Activated B cell treated with CpG ODN at 0.5 μM for 24 hours (primary cell): ENCODE data around the gene CEBPB. TPM values are rescaled to one million over a fixed set of nuclear protein-coding genes. Genes with fewer than 3 reads are reported as not detected.

Experiments used
- ATAC-seq: fragments of 200-7000 bp; cut with Tn5 transposase; one replicate; pipeline ENCODE4 v1.10.0; 2021; ENCODE audit warnings: low read depth, mild to moderate bottlenecking, moderate library complexity
- CTCF ChIA-PET: fragments of 350-600 bp; sonication (Branson Sonifier 250); formaldehyde crosslinking; loops from one replicate; lab custom pipeline; 2021; ENCODE audit warnings: antibody characterized with exemption; lab: Charles Lee
- POLR2A ChIA-PET: fragments of 350-600 bp; sonication (Branson Sonifier 250); formaldehyde crosslinking; loops from one replicate; lab custom pipeline; 2021; ENCODE audit warnings: antibody characterized with exemption; lab: Charles Lee
- DNase-seq: peaks from one replicate; pipeline ENCODE4 v3.0.0; 2022
- H3K27ac Mint-ChIP-seq: one replicate; pipeline ENCODE4 v1.8.0; 2020; ENCODE audit warnings: mixed read lengths
- H3K27me3 Mint-ChIP-seq: one replicate; pipeline ENCODE4 v1.8.0; 2021; ENCODE audit warnings: mixed read lengths
- H3K36me3 Mint-ChIP-seq: one replicate; pipeline ENCODE4 v1.8.0; 2021; ENCODE audit warnings: low read depth, mixed read lengths
- H3K4me1 Mint-ChIP-seq: one replicate; pipeline ENCODE4 v1.8.0; 2021; ENCODE audit warnings: mixed read lengths
- H3K4me3 Mint-ChIP-seq: one replicate; pipeline ENCODE4 v1.8.0; 2020; ENCODE audit warnings: mild to moderate bottlenecking, mixed read lengths
- H3K9me3 Mint-ChIP-seq: one replicate; pipeline ENCODE4 v1.8.0; 2020; ENCODE audit warnings: mixed read lengths
- intact Hi-C: fragments of 100-400 bp; cut with micrococcal nuclease; formaldehyde crosslinking; loops from one replicate; pipeline ENCODE4 v1.15.1; 2024
- total RNA-seq: library from RNA; stranded (reverse); gene quantifications from 2 replicates; pipeline ENCODE4 v1.2.3, GENCODE V29; 2022
- TF ChIP-seq, protein P1 (sequence below): fragments of 200-600 bp; IDR thresholded peaks from one replicate; pipeline ENCODE4 v1.8.0; 2022; ENCODE audit warnings: antibody characterized with exemption, mild to moderate bottlenecking

Gene CEBPB
- total RNA-seq, result 22.2 and 23.5 TPM in 2 replicates

GRCh38 chr20:50190251-50191064, at the start of gene CEBPB:
CEBPB (plus strand) TSS chr20:50190830; CDS start chr20:50191034, 204 bp downstream.
- ChIA-PET POLR2A (interaction anchor here (0.6 to 1.7 kb wide), 14 partner anchors 16 to 600 kb away, joined by 3 to 11 read pairs (median 3); partner anchors contain the start of gene PARD6B), CTCF (interaction anchor here (1.2 to 5.4 kb wide), 3 partner anchors 13 to 273 kb away, joined by 3 to 47 read pairs (median 4); no protein-coding TSS in a partner anchor)
- intact Hi-C loops, result loop anchor here (1.0 to 5.0 kb wide), 9 partner anchors 158 to 913 kb away; partner anchors contain the start of genes PARD6B, PTPN1 and ZNFX1
- TF ChIP-seq, protein P1, sequence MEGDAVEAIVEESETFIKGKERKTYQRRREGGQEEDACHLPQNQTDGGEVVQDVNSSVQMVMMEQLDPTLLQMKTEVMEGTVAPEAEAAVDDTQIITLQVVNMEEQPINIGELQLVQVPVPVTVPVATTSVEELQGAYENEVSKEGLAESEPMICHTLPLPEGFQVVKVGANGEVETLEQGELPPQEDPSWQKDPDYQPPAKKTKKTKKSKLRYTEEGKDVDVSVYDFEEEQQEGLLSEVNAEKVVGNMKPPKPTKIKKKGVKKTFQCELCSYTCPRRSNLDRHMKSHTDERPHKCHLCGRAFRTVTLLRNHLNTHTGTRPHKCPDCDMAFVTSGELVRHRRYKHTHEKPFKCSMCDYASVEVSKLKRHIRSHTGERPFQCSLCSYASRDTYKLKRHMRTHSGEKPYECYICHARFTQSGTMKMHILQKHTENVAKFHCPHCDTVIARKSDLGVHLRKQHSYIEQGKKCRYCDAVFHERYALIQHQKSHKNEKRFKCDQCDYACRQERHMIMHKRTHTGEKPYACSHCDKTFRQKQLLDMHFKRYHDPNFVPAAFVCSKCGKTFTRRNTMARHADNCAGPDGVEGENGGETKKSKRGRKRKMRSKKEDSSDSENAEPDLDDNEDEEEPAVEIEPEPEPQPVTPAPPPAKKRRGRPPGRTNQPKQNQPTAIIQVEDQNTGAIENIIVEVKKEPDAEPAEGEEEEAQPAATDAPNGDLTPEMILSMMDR, result no peak
- Mint-ChIP-seq H3K36me3 (peaks cover 25% of the 10 kb centered on the region), H3K27ac (peak within 1 kb of the TSS; percentile 87), H3K4me3 (peak within 1 kb of the TSS; percentile 86), H3K9me3 (no peaks in the 10 kb centered on the region), H3K4me1 (peaks cover 31% of the 10 kb centered on the region), H3K27me3 (peaks cover 8% of the 10 kb centered on the region)
- peak; percentile 89 for DNase-seq
- ATAC-seq, result peak; percentile 69

- Mint-ChIP-seq H3K4me3 (no peak overlapping the region), H3K36me3 (peaks cover 55% of the 10 kb centered on the region), H3K27ac (no peak overlapping the region), H3K27me3 (no peaks in the 10 kb centered on the region), H3K4me1 (peaks cover 6% of the 10 kb centered on the region), H3K9me3 (no peaks in the 10 kb centered on the region)
- ChIA-PET POLR2A (no interaction called here), CTCF (no interaction called here)
- intact Hi-C loops, result no loop called here
- ATAC-seq (no peak), DNase-seq (no peak)
- TF ChIP-seq, protein P1, result no peak
Measured at GRCh38 chr20:50141018-50141675, 49.5 kb upstream of the CEBPB start.

DNA sequence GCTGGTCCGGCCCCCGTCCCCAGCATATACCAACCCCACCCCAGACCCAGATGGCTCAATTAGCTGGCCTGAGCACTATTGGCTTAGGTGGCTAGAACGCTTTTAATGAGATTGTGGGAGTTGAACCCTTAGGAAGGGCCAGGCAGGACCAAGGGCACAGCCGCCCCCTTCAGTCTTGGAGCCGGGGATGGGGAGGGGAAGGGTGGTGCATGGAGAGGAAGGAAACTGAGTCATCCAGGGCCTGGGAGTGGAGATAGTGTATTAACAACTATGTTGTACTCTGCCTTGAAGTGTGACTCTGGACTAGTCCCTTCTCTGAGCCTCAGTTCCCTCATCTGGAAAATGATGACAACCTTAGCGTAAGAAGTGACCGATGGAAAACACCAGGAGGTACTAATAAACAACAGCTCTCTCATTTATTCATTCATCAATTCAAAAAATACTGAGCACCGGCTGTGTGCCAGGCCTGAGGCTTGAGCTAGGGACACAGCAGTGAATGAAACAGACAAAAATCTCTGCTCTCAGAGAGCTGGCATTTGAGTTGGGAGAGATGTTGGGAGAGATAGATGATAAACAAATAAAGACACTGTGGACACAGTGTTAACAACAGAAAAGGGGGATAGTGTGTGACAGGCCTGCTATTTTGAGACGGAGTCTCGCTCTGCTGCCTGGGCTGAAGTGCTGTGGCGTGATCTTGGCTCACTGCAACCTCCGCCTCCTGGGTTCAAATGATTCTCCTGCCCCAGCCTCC, 48.6 kb upstream of the CEBPB start:
- H3K27ac Mint-ChIP-seq, result no peak overlapping the region
- TF ChIP-seq, protein P1, result no peak
- intact Hi-C loops, result no loop called here
- ChIA-PET CTCF (no interaction called here), POLR2A (no interaction called here)
- no peak for ATAC-seq
- H3K27me3 Mint-ChIP-seq, result no peaks in the 10 kb centered on the region
- peaks cover 14% of the 10 kb centered on the region for H3K4me1 Mint-ChIP-seq
- no peak for DNase-seq
- peaks cover 52% of the 10 kb centered on the region for H3K36me3 Mint-ChIP-seq
- H3K4me3 Mint-ChIP-seq, result no peak overlapping the region
- H3K9me3 Mint-ChIP-seq, result no peaks in the 10 kb centered on the region

DNA sequence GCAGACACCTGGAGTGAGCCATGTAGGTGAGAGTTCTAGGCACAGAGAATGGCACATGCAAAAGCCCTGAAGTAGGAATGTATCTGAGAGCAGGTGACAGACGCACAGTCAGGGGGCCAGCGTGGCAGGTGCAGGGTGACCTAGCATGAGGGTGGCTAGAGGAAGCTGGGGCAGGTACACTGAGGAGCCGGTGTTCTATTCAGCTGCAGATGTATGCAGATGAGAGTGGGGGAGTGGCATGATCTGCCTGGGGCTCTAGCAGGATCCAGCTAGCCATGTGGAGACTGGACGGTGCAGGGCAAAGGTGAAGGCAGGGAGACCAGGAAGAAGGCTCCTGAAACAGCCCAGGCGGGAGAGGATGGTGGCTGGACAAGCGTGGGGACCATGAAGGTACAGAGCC, 47.8 kb upstream of the CEBPB start:
- H3K27ac Mint-ChIP-seq, result no peak overlapping the region
- peaks cover 45% of the 10 kb centered on the region for H3K36me3 Mint-ChIP-seq
- H3K4me1 Mint-ChIP-seq, result peaks cover 23% of the 10 kb centered on the region
- no peak for DNase-seq
- TF ChIP-seq, protein P1, result no peak
- H3K9me3 Mint-ChIP-seq, result no peaks in the 10 kb centered on the region
- no peak overlapping the region for H3K4me3 Mint-ChIP-seq
- no peaks in the 10 kb centered on the region for H3K27me3 Mint-ChIP-seq
- intact Hi-C loops, result no loop called here
- ATAC-seq, result no peak
- CTCF ChIA-PET, result no interaction called here
- POLR2A ChIA-PET, result no interaction called here
